GM23248 (cell line): ENCODE results near the gene HOXA9.

Source experiments
- EZH2 ChIP-seq: fragments of 200-600 bp; sonication (generic); IDR thresholded peaks from 2 replicates; pipeline ENCODE4 v1.6.1; 2018; ENCODE audit warnings: antibody characterized with exemption, mild to moderate bottlenecking; ENCODE audit not compliant: insufficient read depth, poor library complexity, severe bottlenecking
- EZH2phosphoT487 ChIP-seq: fragments of 200-600 bp; sonication (generic); IDR thresholded peaks from 2 replicates; pipeline ENCODE4 v1.6.1; 2018; ENCODE audit warnings: antibody characterized with exemption, moderate library complexity, mild to moderate bottlenecking, low read depth; ENCODE audit not compliant: insufficient read depth

DNA sequence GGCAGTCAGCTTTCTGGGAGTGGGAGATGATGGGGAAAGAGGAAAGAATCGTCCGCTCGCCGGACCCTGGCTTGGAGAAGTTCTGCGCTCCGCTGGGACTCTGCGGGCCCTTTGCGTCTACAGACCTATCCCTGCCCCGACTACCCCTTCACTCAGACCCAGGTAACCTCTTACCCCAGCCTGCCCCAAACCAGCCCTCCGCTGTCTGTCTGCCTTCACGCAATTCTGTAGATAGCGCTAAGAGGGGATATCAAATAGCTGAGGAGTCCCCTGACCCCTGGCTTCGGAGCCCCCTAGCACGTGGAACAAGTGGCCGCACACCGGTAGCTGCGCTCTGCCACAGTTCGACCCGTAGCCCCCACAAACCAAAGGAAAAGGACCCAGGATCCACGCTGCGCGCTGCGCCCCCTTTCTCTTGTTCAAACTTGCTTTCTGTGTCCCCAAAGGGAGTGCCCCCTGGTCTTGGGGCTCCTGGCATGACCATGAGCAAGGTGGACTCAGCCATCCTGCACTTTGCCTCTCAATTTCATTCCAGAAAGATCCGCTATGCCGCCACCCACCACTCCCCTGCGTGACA, 41.8 kb downstream of the HOXA9 start:
- TF ChIP-seq EZH2 (no peak), EZH2phosphoT487 (no peak)
